Heart right ventricle (tissue), 16 donors: ENCODE measurements around the gene BTG4. TPM values are rescaled to one million over a fixed set of nuclear protein-coding genes. Genes with fewer than 3 reads are reported as not detected.

Experiments used
- ATAC-seq, 8 donors: fragments of 200-7000 bp; cut with Tn5 transposase; one replicate each; pipeline ENCODE4 v1.9.1; 2020; ENCODE audit warnings: mild to moderate bottlenecking in 8 of 8, moderate library complexity in 8 of 8, moderate number of reproducible peaks in 1 of 8
- DNase-seq, 2 donors: peaks; one replicate each; pipeline ENCODE4 v3.0.0-alpha.2; 2020
- H3K27ac ChIP-seq, 10 donors: fragments of 200-600 bp; sonication (generic) in 2 of 10; one replicate each; pipeline versions ENCODE4 v1.5.0 to v1.8.0; 2020 to 2022; ENCODE audit warnings: mild to moderate bottlenecking in 3 of 10
- H3K27me3 ChIP-seq, 7 donors: fragments of 200-600 bp; one replicate each; pipeline ENCODE4 v1.8.0; 2021 to 2022; ENCODE audit warnings: mild to moderate bottlenecking in 2 of 7
- H3K36me3 ChIP-seq, 9 donors: fragments of 200-600 bp; sonication (generic) in 1 of 9; one replicate each; pipeline versions ENCODE4 v1.5.0 to v1.8.0; 2020 to 2022; ENCODE audit warnings: mild to moderate bottlenecking in 2 of 9
- H3K4me1 ChIP-seq, 9 donors: fragments of 200-600 bp; sonication (generic) in 1 of 9; one replicate each; pipeline versions ENCODE4 v1.5.0 to v1.8.0; 2020 to 2022; ENCODE audit warnings: mild to moderate bottlenecking in 4 of 9
- H3K4me3 ChIP-seq, 10 donors: fragments of 200-600 bp; sonication (generic) in 2 of 10; one replicate each; pipeline versions ENCODE4 v1.5.0 to v1.8.0; 2020 to 2022; ENCODE audit warnings: mild to moderate bottlenecking in 7 of 10, moderate library complexity in 2 of 10
- H3K9me3 ChIP-seq, 11 donors: fragments of 200-600 bp in 10 of 11; sonication (generic) in 2 of 11; one replicate each; pipeline versions ENCODE4 v1.5.0 to v1.8.0; 2013 to 2022; ENCODE audit warnings: mild to moderate bottlenecking in 2 of 11, control low read depth in 1 of 11, moderate library complexity in 1 of 11
- CTCF ChIP-seq, 9 donors: fragments of 200-600 bp; sonication (generic) in 2 of 9; IDR thresholded peaks; one replicate each; pipeline versions ENCODE4 v1.5.0 to v1.8.0; 2021 to 2022; ENCODE audit warnings: antibody characterized with exemption in 9 of 9, mild to moderate bottlenecking in 5 of 9, moderate library complexity in 1 of 9
- WGBS, 2 donors: extraction: QIAGEN DNeasy Blood & Tissue Kit; methylation state at CpG; one replicate each; pipeline ENCODE4 v1.1.7; 2013; ENCODE audit warnings: inconsistent platforms in 1 of 2; 5-methylcytosine and 5-hydroxymethylcytosine counted together
- intact Hi-C, 10 donors: fragments of 100-400 bp; cut with DNase I; formaldehyde crosslinking; loops; one replicate each; pipeline versions ENCODE4 v1.11.1 to v1.14.2; 2022
- polyA plus RNA-seq, 2 donors: library from polyadenylated mRNA; stranded (reverse); fragments of 200-250 nt; gene quantifications; one replicate each; pipeline ENCODE4 v1.2.3, GENCODE V29; 2013
- total RNA-seq, 10 donors: library from RNA; stranded (reverse); fragmentation: NEBNext Ultra II Directional in 3 of 10; extraction: Animal tissue kit (Norgen Biotek cat#: 25700) in 3 of 10; gene quantifications; one replicate each; pipeline versions ENCODE4 v1.2.1 to v1.2.4, GENCODE V29; 2021 to 2023
- donor health status: Arrhythmogenic right ventricular cardiomyopathy.
- donor health status: ischemic (EF 13 %, LVEDD 7.1; RV severe dilation, severe dysfunction).
- donor health status: healthy with polysubstance abuse.
- donor health status: DM: no; HTN: yes; CAD: no.
- donor health status: DM: no; HTN: no; CAD: no.
- donor health status: ischemic (EF 25% LVEDD 6.9; RV normal size, moderate dysfunction).
- donor health status: ischemic (EF 25% LVEDD 5.7; RV mildly dilated, moderate dysfunction).
- donor health status: healthy.
- donor health status: DM: yes; HTN: yes; CAD: no.
- donor health status: Ischemic cardiomyopathy.
- donor health status: ischemic (EF 35%, LVEDD 5.7; RV mildly dilated, moderate dysfunction).
- donor health status: nonischemic (EF 11% LVEDD 7.7; RV severe dilation, severe dysfunction).
- donor health status: DM: yes; HTN: yes; CAD: no.
- donor health status: PGD.
- donor health status: ischemic (EF 29% LVEDD 5.4; RV normal size, mild dysfunction).
- donor health status: nonischemic (EF 23%, LVEDD 6.1; RV moderate dilation, normal function).

Gene BTG4
- total and polyA plus RNA-seq, 12 donors: not detected

- no peak for ATAC-seq
- H3K36me3 ChIP-seq: no peaks in the 10 kb centered on the region
- no peak for TF ChIP-seq CTCF (IDR thresholded peaks at IDR 0.05)
- no peaks in the 10 kb centered on the region for H3K4me1 ChIP-seq
- intact Hi-C loops: no loop called here
- no peak for DNase-seq
- 65 to 71% methylated on average over 3 of the region's 3 CpGs for WGBS, 2 donors
- peaks cover 0 to 10% (median 0%) of the 10 kb centered on the region in 7 donors for H3K27me3 ChIP-seq
- no peak overlapping the region for H3K27ac ChIP-seq
- H3K4me3 ChIP-seq: no peak overlapping the region
- peaks cover 0 to 22% (median 0%) of the 10 kb centered on the region in 11 donors for H3K9me3 ChIP-seq
These were observed 35.2 kb downstream of the BTG4 start for GRCh38 chr11:111476956-111477355.

- H3K9me3 ChIP-seq: peaks cover 0 to 20% (median 0%) of the 10 kb centered on the region in 11 donors
- no peak overlapping the region for H3K27ac ChIP-seq
- no peaks in the 10 kb centered on the region for H3K4me1 ChIP-seq
- intact Hi-C loops: no loop called here
- TF ChIP-seq CTCF (IDR thresholded peaks at IDR 0.05): no peak
- DNase-seq (no peak), ATAC-seq (no peak)
- no peaks in the 10 kb centered on the region for H3K36me3 ChIP-seq
- WGBS, 2 donors: 41 to 42% methylated on average over 2 of the region's 2 CpGs
- peaks cover 0 to 10% (median 0%) of the 10 kb centered on the region in 7 donors for H3K27me3 ChIP-seq
- H3K4me3 ChIP-seq: no peak overlapping the region
These were observed 35.8 kb downstream of the BTG4 start for GRCh38 chr11:111476366-111476765.

GRCh38 chr11:111474432-111474831 is 37.8 kb downstream of the BTG4 start:
- intact Hi-C loops: no loop called here
- H3K4me3 ChIP-seq: no peak overlapping the region
- no peak for ATAC-seq

GRCh38 chr11:111472228-111472627 is 40.0 kb downstream of the BTG4 start:
- Histone ChIP-seq H3K4me1 (peaks cover 0 to 11% (median 6%) of the 10 kb centered on the region in 9 donors), H3K36me3 (no peaks in the 10 kb centered on the region), H3K27ac (no peak overlapping the region), H3K9me3 (peaks cover 0 to 13% (median 0%) of the 10 kb centered on the region in 11 donors), H3K27me3 (peaks cover 0 to 9% (median 0%) of the 10 kb centered on the region in 7 donors), H3K4me3 (no peak overlapping the region)
- no peak for ATAC-seq
- 80 to 88% methylated on average over 1 of the region's 1 CpG for whole genome bisulfite sequencing, 2 donors
- no peak for DNase-seq
- intact Hi-C loops: no loop called here
- no peak for TF ChIP-seq CTCF (IDR thresholded peaks at IDR 0.05)

More at GRCh38 chr11:111474432-111474831, 37.8 kb downstream of the BTG4 start:
- Histone ChIP-seq H3K27ac (no peak overlapping the region), H3K36me3 (no peaks in the 10 kb centered on the region), H3K27me3 (peaks cover 0 to 10% (median 0%) of the 10 kb centered on the region in 7 donors), H3K4me1 (peaks cover 0 to 4% (median 0%) of the 10 kb centered on the region in 9 donors), H3K9me3 (peaks cover 0 to 13% (median 0%) of the 10 kb centered on the region in 11 donors)
- DNase-seq: no peak
- no peak for TF ChIP-seq CTCF (IDR thresholded peaks at IDR 0.05)
